Fibroblast of lung (primary cell): ENCODE measurements around the gene TMEM116.
"Not testable (repeated sequence)": the region's sequence is repeated elsewhere in the genome, so short reads cannot be mapped to it uniquely, and the experiment has no call there.

ENCODE experiments used
- EZH2 ChIP-seq: IDR thresholded peaks from 2 replicates; pipeline ENCODE4 v1.5.1; 2012; ENCODE audit warnings: low read length, control low read depth, mild to moderate bottlenecking; ENCODE audit errors: missing control alignments
- TF ChIP-seq, protein P1 (sequence below), 2 donors: IDR thresholded peaks in 1 of 2; conservative IDR thresholded peaks in 1 of 2; 1 replicate in 1 of 2; 2 replicates in 1 of 2; pipeline ENCODE4 v1.5.1; 2011 to 2012; ENCODE audit warnings: low read length in 2 of 2, control low read depth in 1 of 2, inconsistent platforms in 1 of 2, low read depth in 1 of 2, mild to moderate bottlenecking in 1 of 2

DNA sequence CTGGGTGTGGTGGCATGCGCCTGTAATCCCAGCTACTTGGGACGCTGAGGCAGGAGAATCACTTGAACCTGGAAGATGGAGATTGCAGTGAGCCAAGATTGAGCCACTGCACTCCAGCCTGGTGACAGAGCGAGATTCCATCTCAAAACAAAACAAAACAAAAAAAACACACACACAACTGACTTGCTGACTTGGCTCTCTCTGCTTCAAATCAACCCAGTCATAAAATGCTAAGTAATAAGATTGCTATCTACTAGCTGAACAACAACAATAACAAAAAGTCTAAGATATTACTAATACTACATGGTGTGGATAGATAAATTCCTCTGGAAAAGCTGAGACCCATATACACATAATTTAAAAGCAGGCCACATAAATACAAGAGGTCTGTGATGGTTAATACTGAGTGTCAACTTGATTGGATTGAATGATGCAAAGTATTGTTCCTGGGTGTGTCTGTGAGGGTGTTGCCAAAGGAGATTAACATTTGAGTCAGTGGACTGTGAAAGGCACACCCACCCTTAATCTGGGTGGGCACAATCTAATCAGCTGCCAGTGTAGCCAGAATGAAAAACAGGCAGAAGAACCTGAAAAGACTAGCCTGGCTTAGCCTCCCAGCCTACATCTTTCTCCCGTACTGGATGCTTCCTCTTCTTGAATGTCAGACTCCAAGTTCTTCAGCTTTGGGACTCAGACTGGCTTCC lies 60.7 kb downstream of the TMEM116 start:
- TF ChIP-seq, protein P1, sequence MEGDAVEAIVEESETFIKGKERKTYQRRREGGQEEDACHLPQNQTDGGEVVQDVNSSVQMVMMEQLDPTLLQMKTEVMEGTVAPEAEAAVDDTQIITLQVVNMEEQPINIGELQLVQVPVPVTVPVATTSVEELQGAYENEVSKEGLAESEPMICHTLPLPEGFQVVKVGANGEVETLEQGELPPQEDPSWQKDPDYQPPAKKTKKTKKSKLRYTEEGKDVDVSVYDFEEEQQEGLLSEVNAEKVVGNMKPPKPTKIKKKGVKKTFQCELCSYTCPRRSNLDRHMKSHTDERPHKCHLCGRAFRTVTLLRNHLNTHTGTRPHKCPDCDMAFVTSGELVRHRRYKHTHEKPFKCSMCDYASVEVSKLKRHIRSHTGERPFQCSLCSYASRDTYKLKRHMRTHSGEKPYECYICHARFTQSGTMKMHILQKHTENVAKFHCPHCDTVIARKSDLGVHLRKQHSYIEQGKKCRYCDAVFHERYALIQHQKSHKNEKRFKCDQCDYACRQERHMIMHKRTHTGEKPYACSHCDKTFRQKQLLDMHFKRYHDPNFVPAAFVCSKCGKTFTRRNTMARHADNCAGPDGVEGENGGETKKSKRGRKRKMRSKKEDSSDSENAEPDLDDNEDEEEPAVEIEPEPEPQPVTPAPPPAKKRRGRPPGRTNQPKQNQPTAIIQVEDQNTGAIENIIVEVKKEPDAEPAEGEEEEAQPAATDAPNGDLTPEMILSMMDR (conservative IDR thresholded peaks at IDR 0.05 in 1 of 2, IDR thresholded peaks at IDR 0.05 in 1 of 2; ENCODE audit: low read depth in 1 of 2, low read length in 2 of 2): not testable (repeated sequence)
- TF ChIP-seq EZH2: not testable (repeated sequence)
